H9 (cell line): Measurements from ENCODE around the gene ZNF526. TPM values are rescaled to one million over a fixed set of nuclear protein-coding genes. Genes with fewer than 3 reads are reported as not detected.

ENCODE experiments used
- DNase-seq: peaks from one replicate; pipeline ENCODE4 v3.0.0-alpha.2; 2017
- H2AFZ ChIP-seq: one replicate; pipeline ENCODE4 v1.6.1; 2013; ENCODE audit warnings: mild to moderate bottlenecking, low read length, control low read depth, moderate library complexity
- H2AK5ac ChIP-seq: 2 replicates; pipeline ENCODE4 v1.6.1; 2013; ENCODE audit warnings: low read length, control low read depth, mixed read lengths; ENCODE audit not compliant: insufficient read length
- H2BK120ac ChIP-seq: one replicate; pipeline ENCODE4 v1.6.1; 2013; ENCODE audit warnings: low read depth, mild to moderate bottlenecking, low read length, control low read depth, inconsistent platforms; ENCODE audit not compliant: poor library complexity, severe bottlenecking
- H2BK12ac ChIP-seq: 2 replicates; pipeline ENCODE4 v1.6.1; 2013; ENCODE audit warnings: low read length, control low read depth, mixed read lengths, low read depth; ENCODE audit not compliant: insufficient read length
- H2BK15ac ChIP-seq: 2 replicates; pipeline ENCODE4 v1.6.1; 2013; ENCODE audit warnings: low read depth, low read length, control low read depth
- H2BK20ac ChIP-seq: one replicate; pipeline ENCODE4 v1.6.1; 2013; ENCODE audit warnings: low read depth, mild to moderate bottlenecking, low read length, control low read depth, inconsistent platforms; ENCODE audit not compliant: poor library complexity, severe bottlenecking
- H2BK5ac ChIP-seq: 2 replicates; pipeline ENCODE4 v1.6.1; 2013; ENCODE audit warnings: low read length, control low read depth, mixed read lengths; ENCODE audit not compliant: insufficient read length
- H3K14ac ChIP-seq: 2 replicates; pipeline ENCODE4 v1.6.1; 2013; ENCODE audit warnings: low read length, control low read depth; ENCODE audit not compliant: insufficient read depth
- H3K18ac ChIP-seq: 2 replicates; pipeline ENCODE4 v1.6.1; 2013; ENCODE audit warnings: low read depth, mild to moderate bottlenecking, mixed read lengths, low read length, control low read depth; ENCODE audit not compliant: insufficient read length
- H3K23ac ChIP-seq: 2 replicates; pipeline ENCODE4 v1.6.1; 2013; ENCODE audit warnings: low read length, control low read depth, mixed read lengths, low read depth; ENCODE audit not compliant: insufficient read length
- H3K23me2 ChIP-seq: 2 replicates; pipeline ENCODE4 v1.6.1; 2013; ENCODE audit warnings: low read depth, mild to moderate bottlenecking, mixed read lengths, low read length, control low read depth; ENCODE audit not compliant: insufficient read length, poor library complexity, severe bottlenecking
- H3K27ac ChIP-seq: 2 replicates; pipeline ENCODE4 v1.5.1; 2013; ENCODE audit warnings: low read length, control low read depth, mixed read lengths, low read depth; ENCODE audit not compliant: insufficient read length
- H3K27me3 ChIP-seq: 2 replicates; pipeline ENCODE4 v1.6.1; 2013; ENCODE audit warnings: low read length, control low read depth, inconsistent platforms; ENCODE audit not compliant: insufficient read depth
- H3K4ac ChIP-seq: 2 replicates; pipeline ENCODE4 v1.6.1; 2013; ENCODE audit warnings: low read depth, mild to moderate bottlenecking, control low read depth, inconsistent platforms, low read length, moderate library complexity
- H3K4me1 ChIP-seq: 2 replicates; pipeline ENCODE4 v1.6.1; 2013; ENCODE audit warnings: low read length, control low read depth, inconsistent platforms; ENCODE audit not compliant: insufficient read depth
- H3K4me2 ChIP-seq: 2 replicates; pipeline ENCODE4 v1.6.1; 2013; ENCODE audit warnings: low read length, control low read depth, mixed read lengths; ENCODE audit not compliant: insufficient read length, insufficient read depth
- H3K56ac ChIP-seq: 2 replicates; pipeline ENCODE4 v1.6.1; 2013; ENCODE audit warnings: low read depth, mild to moderate bottlenecking, mixed read lengths, low read length, control low read depth; ENCODE audit not compliant: insufficient read length
- H3K79me1 ChIP-seq: 2 replicates; pipeline ENCODE4 v1.6.1; 2013; ENCODE audit warnings: low read depth, mild to moderate bottlenecking, moderate library complexity, low read length, control low read depth, inconsistent platforms; ENCODE audit not compliant: insufficient read depth, poor library complexity, severe bottlenecking
- H3K79me2 ChIP-seq: 2 replicates; pipeline ENCODE4 v1.6.1; 2013; ENCODE audit warnings: low read length, control low read depth, inconsistent platforms; ENCODE audit not compliant: insufficient read depth
- H3K9ac ChIP-seq: 2 replicates; pipeline ENCODE4 v1.6.1; 2013; ENCODE audit warnings: low read length, control low read depth, mixed read lengths; ENCODE audit not compliant: insufficient read length; ENCODE audit errors: extremely low read depth
- H3K9me3 ChIP-seq: one replicate; pipeline ENCODE4 v1.6.1; 2013; ENCODE audit warnings: low read depth, low read length, inconsistent platforms; ENCODE audit not compliant: control insufficient read depth
- H3T11ph ChIP-seq: one replicate; pipeline ENCODE4 v1.6.1; 2013; ENCODE audit warnings: mild to moderate bottlenecking, low read length, control low read depth, inconsistent platforms
- H4K20me1 ChIP-seq: one replicate; pipeline ENCODE4 v1.6.1; 2013; ENCODE audit not compliant: control insufficient read depth, insufficient read length, insufficient read depth
- H4K5ac ChIP-seq: 2 replicates; pipeline ENCODE4 v1.6.1; 2013; ENCODE audit warnings: low read depth, mild to moderate bottlenecking, mixed read lengths, low read length, control low read depth; ENCODE audit not compliant: insufficient read length
- H4K8ac ChIP-seq: replicated peaks from 2 replicates; pipeline ENCODE4 v1.6.1; 2013; ENCODE audit warnings: low read length, control low read depth, mixed read lengths, low read depth; ENCODE audit not compliant: insufficient read length
- H4K91ac ChIP-seq: 2 replicates; pipeline ENCODE4 v1.6.1; 2013; ENCODE audit warnings: low read depth, mild to moderate bottlenecking, moderate library complexity, mixed read lengths, low read length, control low read depth; ENCODE audit not compliant: insufficient read length
- H3K27ac Mint-ChIP-seq, 3 experiments: 2 replicates in 2 of 3; 3 replicates in 1 of 3; pipeline ENCODE4 v1.8.0; 2020 to 2021; ENCODE audit warnings: mixed read lengths in 3 of 3, mild to moderate bottlenecking in 1 of 3, moderate library complexity in 1 of 3
- H3K27me3 Mint-ChIP-seq: 2 replicates; pipeline ENCODE4 v1.8.0; 2021; ENCODE audit warnings: low read depth, mild to moderate bottlenecking, moderate library complexity, mixed read lengths
- H3K36me3 Mint-ChIP-seq, 3 experiments: 2 replicates in 2 of 3; 3 replicates in 1 of 3; pipeline ENCODE4 v1.8.0; 2020 to 2021; ENCODE audit warnings: low read depth in 3 of 3, mixed read lengths in 3 of 3; ENCODE audit not compliant: insufficient read depth in 1 of 3
- H3K4me1 Mint-ChIP-seq, 2 experiments: 2 replicates each; pipeline ENCODE4 v1.8.0; 2020; ENCODE audit warnings: mixed read lengths in 2 of 2
- H3K4me3 Mint-ChIP-seq, 2 experiments: 2 replicates in 1 of 2; 3 replicates in 1 of 2; pipeline ENCODE4 v1.8.0; 2020 to 2021; ENCODE audit warnings: mild to moderate bottlenecking in 2 of 2, mixed read lengths in 2 of 2, moderate library complexity in 1 of 2
- H3K9me3 Mint-ChIP-seq, 2 experiments: 2 replicates in 1 of 2; 3 replicates in 1 of 2; pipeline ENCODE4 v1.8.0; 2020; ENCODE audit warnings: mild to moderate bottlenecking in 2 of 2, mixed read lengths in 2 of 2, moderate library complexity in 1 of 2
- CTCF ChIP-seq: fragments of 200-600 bp; sonication (generic); conservative IDR thresholded peaks from 3 replicates; pipeline ENCODE4 v1.8.0; 2021; ENCODE audit warnings: antibody characterized with exemption, mild to moderate bottlenecking
- WGBS: extraction: QIAGEN DNeasy Blood & Tissue Kit; methylation state at CpG from one replicate; pipeline ENCODE4 v1.1.7; 2013; ENCODE audit warnings: missing lambda C conversion rate, low lambda C conversion rate, mixed read lengths; ENCODE audit not compliant: insufficient read length; ENCODE audit errors: extremely low coverage; 5-methylcytosine and 5-hydroxymethylcytosine counted together
- total RNA-seq: library from RNA; stranded (reverse); gene quantifications from 2 replicates; pipeline ENCODE4 v1.2.1, GENCODE V29; 2021

The ZNF526 gene
- total RNA-seq, 1 experiment from 2014 or later, result 20.5 TPM

- Histone ChIP-seq H2BK20ac (no peak overlapping the region), H3K4me2 (no peak overlapping the region), H3K79me2 (peaks cover 2% of the 10 kb centered on the region), H4K8ac (no peak overlapping the region), H3K9ac (no peak overlapping the region), H3K4ac (no peak overlapping the region), H2AK5ac (no peak overlapping the region), H2BK12ac (no peak overlapping the region), H3K4me1 (no peaks in the 10 kb centered on the region), H3K9me3 (no peaks in the 10 kb centered on the region), H3T11ph (no peak overlapping the region), H3K27me3 (no peaks in the 10 kb centered on the region), H4K5ac (no peak overlapping the region), H3K23ac (no peak overlapping the region), H2BK120ac (no peak overlapping the region), H2BK5ac (no peak overlapping the region), H2BK15ac (no peak overlapping the region), H2AFZ (no peak overlapping the region), H3K18ac (no peak overlapping the region), H3K79me1 (no peaks in the 10 kb centered on the region), H4K20me1 (no peaks in the 10 kb centered on the region), H3K23me2 (peaks cover 5% of the 10 kb centered on the region), H4K91ac (no peak overlapping the region), H3K56ac (no peak overlapping the region), H3K27ac (no peak overlapping the region), H3K14ac (no peak overlapping the region)
- no peak for TF ChIP-seq CTCF
- Mint-ChIP-seq H3K27me3 (no peaks in the 10 kb centered on the region; the same call in 1 of the 2 replicates), H3K36me3 (peaks cover 34 to 68% (median 60%) of the 10 kb centered on the region in 3 experiments; a peak in 6 of 7 replicates), H3K27ac (no peak overlapping the region), H3K4me3 (no peak overlapping the region), H3K9me3 (no peaks in the 10 kb centered on the region), H3K4me1 (peaks cover 5 to 14% of the 10 kb centered on the region in 2 experiments)
- no peak for DNase-seq
- WGBS, result 100% methylated on average over 1 of the region's 37 CpGs
These were observed 5.0 kb downstream of the ZNF526 start for GRCh38 chr19:42224940-42225717.
